ENCODE measurements around the gene KRTAP12-3.

GRCh38 chr21:44625756-44626155 is 32.0 kb upstream of the KRTAP12-3 start:
- TF ChIP-seq CTCF (IDR thresholded peaks at IDR 0.05; ENCODE audit: borderline replicate concordance, extremely low read depth, low read length, poor library complexity, severe bottlenecking), result no peak
- TF ChIP-seq EZH2 (IDR thresholded peaks at IDR 0.05; ENCODE audit: borderline replicate concordance, low read depth, low read length, severe bottlenecking), result no peak

All from DND-41 (cell line).